ENCODE measurements around the gene R3HDM2.

The R3HDM2 gene

GRCh38 chr12:57358646-57359045 is 72.2 kb downstream of the R3HDM2 start:
- no peak for DNase-seq (ENCODE audit: low spot score)
- in situ Hi-C loops (cut with MboI; ENCODE audit: low pct_unique_long_range_greater_than_20kb, low sequenced_read_pairs, unreplicated experiment) = no loop called here
- TF ChIP-seq CTCF (IDR thresholded peaks at IDR 0.05; ENCODE audit: extremely low read depth, insufficient read depth, missing control alignments) = no peak

GRCh38 chr12:57355734-57356133 is 75.1 kb downstream of the R3HDM2 start:
- in situ Hi-C loops (cut with MboI; ENCODE audit: low pct_unique_long_range_greater_than_20kb, low sequenced_read_pairs, unreplicated experiment) = no loop called here
- TF ChIP-seq CTCF (IDR thresholded peaks at IDR 0.05; ENCODE audit: extremely low read depth, insufficient read depth, missing control alignments) = no peak
- DNase-seq (ENCODE audit: low spot score) = no peak

GRCh38 chr12:57352166-57352565 is 78.7 kb downstream of the R3HDM2 start:
- no peak for TF ChIP-seq CTCF (IDR thresholded peaks at IDR 0.05; ENCODE audit: extremely low read depth, insufficient read depth, missing control alignments)
- no peak for DNase-seq (ENCODE audit: low spot score)
- in situ Hi-C loops (cut with MboI; ENCODE audit: low pct_unique_long_range_greater_than_20kb, low sequenced_read_pairs, unreplicated experiment) = no loop called here

- no peak for TF ChIP-seq CTCF (IDR thresholded peaks at IDR 0.05; ENCODE audit: extremely low read depth, insufficient read depth, missing control alignments)
- DNase-seq (ENCODE audit: low spot score) = no peak
- in situ Hi-C loops (cut with MboI; ENCODE audit: low pct_unique_long_range_greater_than_20kb, low sequenced_read_pairs, unreplicated experiment) = no loop called here
Observed at GRCh38 chr12:57347284-57347683, 83.6 kb downstream of the R3HDM2 start.

GRCh38 chr12:57343703-57344378 is 87.0 kb downstream of the R3HDM2 start:
- in situ Hi-C loops (cut with MboI; ENCODE audit: low pct_unique_long_range_greater_than_20kb, low sequenced_read_pairs, unreplicated experiment) = no loop called here
- no peak for TF ChIP-seq CTCF (IDR thresholded peaks at IDR 0.05; ENCODE audit: extremely low read depth, insufficient read depth, missing control alignments)
- peak; percentile 49 for DNase-seq (ENCODE audit: low spot score)

- no peak for DNase-seq (ENCODE audit: low spot score)
- no peak for TF ChIP-seq CTCF (IDR thresholded peaks at IDR 0.05; ENCODE audit: extremely low read depth, insufficient read depth, missing control alignments)
- in situ Hi-C loops (cut with MboI; ENCODE audit: low pct_unique_long_range_greater_than_20kb, low sequenced_read_pairs, unreplicated experiment) = no loop called here
Observed at GRCh38 chr12:57342207-57342691, 88.6 kb downstream of the R3HDM2 start.
